Inflammatory macrophage treated with lipopolysaccharide for 4 hours (primary cell): Measurements from ENCODE around the gene PYGO2.
"Not testable (repeated sequence)": the region's sequence is repeated elsewhere in the genome, so short reads cannot be mapped to it uniquely, and the experiment has no call there.

Experiments used
- DNase-seq: peaks from one replicate; pipeline ENCODE4 v3.0.0-alpha.2; 2020

Gene PYGO2

GRCh38 chr1:154999571-155000410 is 38.2 kb upstream of the PYGO2 start:
- DNase-seq: no peak

DNA sequence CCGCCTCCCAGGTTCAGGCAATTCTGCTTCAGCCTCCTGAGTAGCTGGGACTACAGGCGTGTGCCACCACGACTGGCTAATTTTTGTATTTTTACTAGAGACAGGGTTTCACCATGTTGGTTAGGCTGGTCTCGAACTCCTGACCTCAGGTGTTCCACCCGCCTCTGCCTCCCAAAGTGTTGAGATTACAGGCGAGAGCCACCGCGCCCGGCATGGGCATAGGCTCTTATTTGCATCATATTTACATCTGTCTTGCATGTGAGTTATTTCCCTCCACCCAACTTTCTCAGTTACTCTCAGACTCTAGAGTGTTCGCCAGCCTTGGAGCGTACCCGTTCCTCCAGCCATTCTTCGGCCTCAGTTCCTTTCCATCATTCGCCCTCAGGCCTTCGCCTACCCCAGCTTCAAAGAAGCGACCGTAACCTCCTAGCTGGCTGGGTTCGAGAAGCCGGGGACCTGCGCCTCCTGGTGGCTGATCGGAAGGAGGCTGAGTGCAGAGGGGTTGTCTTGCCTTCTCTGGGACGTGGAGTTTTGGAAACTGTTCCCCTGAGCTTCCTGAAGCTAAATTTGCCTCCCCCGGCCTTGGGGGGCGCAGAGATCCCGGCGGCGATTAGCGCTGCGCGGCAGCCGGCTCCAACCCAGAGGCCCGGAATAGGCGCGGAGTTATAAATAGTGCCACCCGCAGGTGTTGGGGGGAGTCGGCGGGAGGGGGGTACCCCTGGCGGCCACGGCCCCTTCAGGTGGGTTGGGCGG is 37.4 kb upstream of the PYGO2 start:
- DNase-seq: peak; percentile 64

- no peak for DNase-seq
These were observed 36.7 kb upstream of the PYGO2 start for GRCh38 chr1:154998201-154998780.

GRCh38 chr1:154996966-154997701 is 35.6 kb upstream of the PYGO2 start:
- DNase-seq: peak; percentile 60

- peak; percentile 64 for DNase-seq
These were observed 33.9 kb upstream of the PYGO2 start for GRCh38 chr1:154995301-154995983.

DNA sequence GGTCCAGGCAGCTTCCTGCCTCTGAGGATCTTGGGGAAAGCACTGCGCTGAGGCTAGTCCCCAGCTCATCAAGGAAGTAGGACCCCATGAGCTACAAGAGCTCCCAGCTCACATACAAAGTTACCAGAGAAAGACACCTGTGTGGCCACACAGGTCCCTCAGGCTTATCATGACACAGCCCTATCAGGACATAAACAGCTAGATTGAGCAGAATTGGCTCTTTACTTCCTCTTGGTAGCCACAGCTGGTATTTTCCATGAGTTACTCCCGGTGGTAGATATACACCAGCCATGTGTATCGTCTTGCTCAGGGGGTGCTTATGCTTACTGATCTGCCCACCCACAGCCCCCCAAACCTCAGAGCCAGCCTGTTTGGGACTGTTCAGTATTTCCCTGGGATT is 33.0 kb upstream of the PYGO2 start:
- no peak for DNase-seq

GRCh38 chr1:154994269-154994587 is 32.6 kb upstream of the PYGO2 start:
- DNase-seq: no peak

GRCh38 chr1:154993572-154994268 is 32.1 kb upstream of the PYGO2 start, which contains the start of gene LENEP:
Gene LENEP (plus strand): TSS chr1:154993586. CDS start chr1:154993608, 22 bp downstream.
- DNase-seq: no peak

DNA sequence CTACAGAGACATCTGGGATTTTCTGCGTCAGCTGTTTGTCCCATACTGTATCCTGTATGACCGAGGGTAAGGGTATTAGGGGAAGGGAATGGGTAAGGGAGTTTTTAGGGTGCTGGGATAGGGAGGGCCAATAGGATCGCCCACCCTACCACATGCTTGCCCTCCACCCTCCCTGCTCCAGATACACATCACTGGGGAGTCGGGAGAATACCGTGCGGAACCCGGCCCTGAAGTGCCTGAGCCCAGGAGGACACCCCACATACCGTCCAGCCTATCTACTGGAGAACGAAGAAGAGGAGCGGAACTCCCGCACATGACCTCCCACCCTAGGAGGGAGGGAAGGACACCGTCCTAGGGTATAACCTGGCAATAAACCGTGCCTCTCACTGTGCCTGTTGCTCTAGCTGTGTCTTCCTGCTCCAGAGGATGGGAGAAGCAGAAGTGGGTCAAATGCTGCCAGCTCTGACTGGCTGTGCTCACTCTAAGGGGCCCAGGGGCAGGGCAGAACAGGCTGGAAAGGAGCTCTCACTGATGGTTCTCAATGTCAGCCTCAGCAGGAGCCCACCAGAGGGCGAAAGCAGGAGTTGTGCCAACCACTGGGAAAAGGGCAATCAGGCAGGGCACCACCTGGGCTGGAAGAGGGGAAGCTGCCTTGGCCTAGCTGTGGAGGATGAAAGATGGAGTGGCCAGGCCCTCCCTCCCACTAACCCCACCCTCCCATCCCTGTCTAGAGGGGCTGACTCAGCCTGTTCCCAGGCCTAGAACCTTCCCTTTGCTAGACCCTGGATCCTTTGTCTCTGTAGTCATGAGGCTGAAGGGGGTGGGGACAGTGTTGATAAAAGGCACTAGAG is 31.4 kb upstream of the PYGO2 start:
- no peak for DNase-seq

GRCh38 chr1:154990276-154990675 is 28.7 kb upstream of the PYGO2 start:
- DNase-seq: no peak

DNA sequence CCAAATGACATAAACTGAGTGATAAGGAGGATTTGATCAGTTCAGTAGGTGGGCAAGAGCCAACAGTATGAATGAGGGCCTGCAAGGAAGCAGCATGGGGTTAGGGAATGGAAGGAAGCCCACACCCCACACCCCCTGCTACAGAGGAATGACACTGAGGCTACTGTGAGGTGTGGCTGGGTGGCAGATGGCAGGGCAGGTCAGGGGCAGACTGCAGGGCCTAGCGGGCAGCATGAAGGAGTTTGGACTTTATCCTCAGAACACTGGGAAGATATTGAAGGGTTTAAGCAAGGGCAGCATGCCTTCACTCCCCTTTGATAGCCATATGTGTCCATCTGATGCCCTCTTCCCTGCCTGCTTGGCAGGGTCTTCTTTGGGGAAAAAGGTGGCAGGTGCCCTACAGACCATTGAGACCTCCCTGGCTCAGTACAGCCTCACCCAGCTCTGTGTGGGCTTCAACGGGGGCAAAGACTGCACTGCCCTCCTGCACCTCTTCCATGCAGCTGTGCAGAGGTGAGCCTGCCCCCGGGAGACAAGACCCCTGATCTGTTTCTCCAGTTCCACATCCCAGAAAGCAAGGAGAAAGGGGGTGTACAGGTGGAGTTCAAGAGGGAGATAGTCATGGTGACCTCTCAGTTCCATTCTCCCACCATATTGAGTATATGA is 27.7 kb upstream of the PYGO2 start:
- DNase-seq: no peak

- DNase-seq: no peak
These were observed 26.7 kb upstream of the PYGO2 start for GRCh38 chr1:154988058-154988954.

DNA sequence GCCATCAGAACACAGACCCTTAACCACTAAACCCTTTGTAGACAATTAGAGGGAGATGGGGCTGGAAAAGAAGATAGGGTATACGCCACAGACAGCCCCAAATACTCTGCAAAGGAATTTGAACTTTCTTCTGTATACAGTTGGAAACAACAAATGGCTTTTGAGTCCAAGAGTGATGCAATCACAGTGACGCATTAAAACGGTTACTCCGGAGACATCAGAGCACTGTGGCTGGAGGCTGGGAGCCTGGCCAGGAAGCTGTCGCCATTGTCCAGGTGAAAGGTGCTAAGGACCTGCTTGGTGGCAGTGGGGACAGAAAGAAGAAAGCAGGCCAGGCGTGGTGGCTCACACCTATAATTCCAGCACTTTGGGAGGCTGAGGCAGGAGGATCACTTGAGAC is 25.7 kb upstream of the PYGO2 start:
- DNase-seq: no peak

DNA sequence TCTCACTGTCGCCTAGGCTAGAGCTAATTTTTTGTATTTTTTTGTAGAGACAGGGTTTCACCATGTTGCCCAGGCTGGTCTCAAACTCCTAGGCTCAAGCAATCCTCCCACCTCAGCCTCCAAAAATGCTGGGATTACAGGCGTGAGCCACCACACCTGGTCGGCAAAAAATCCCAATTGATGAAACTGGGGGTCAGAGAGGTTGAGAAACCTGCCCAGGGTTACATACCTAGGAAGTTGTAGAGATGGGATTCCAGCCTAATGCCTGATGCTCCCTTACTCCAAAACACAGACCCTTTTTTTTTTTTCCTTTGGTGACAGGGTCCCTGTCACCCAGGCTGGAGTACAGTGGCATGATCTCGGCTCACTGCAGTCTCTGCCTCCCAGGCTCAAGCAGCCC is 25.2 kb upstream of the PYGO2 start:
- not testable (repeated sequence) for DNase-seq

DNA sequence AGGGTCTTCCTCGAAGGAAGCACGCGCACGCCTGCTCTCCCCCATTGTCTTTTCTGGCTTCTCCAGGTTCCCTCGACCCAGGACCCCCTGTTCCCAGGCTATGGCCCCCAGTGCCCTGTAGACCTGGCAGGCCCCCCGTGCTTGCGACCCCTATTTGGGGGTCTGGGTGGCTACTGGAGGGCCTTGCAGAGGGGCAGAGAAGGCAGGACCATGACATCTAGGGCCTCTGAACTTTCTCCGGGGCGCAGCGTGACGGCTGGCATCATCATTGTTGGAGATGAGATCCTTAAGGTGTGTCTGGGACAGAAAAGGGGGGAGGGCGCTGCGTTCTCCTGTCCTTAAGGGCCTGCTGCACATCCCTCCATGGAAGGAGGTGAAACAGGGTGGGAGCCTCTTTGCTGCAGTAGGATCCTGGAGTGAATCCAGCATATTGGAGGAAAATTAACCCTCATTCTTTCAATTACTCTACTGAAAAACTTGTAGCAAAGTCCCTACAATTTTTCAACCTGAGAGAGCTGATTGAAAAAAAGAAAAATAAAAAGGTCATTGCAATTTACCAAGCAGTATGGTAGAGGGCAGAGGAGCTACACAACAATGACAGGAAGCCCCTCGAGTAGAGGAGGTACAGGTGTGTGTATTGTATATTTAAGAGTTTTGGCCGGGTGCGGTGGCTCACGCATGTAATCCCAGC is 22.3 kb upstream of the PYGO2 start:
- no peak for DNase-seq

GRCh38 chr1:154982897-154983648 is 21.5 kb upstream of the PYGO2 start, which contains the start of gene FLAD1:
Gene FLAD1 (plus strand): TSS chr1:154983344. CDS start chr1:154983695, 351 bp downstream.
- DNase-seq: peak; percentile 99

DNA sequence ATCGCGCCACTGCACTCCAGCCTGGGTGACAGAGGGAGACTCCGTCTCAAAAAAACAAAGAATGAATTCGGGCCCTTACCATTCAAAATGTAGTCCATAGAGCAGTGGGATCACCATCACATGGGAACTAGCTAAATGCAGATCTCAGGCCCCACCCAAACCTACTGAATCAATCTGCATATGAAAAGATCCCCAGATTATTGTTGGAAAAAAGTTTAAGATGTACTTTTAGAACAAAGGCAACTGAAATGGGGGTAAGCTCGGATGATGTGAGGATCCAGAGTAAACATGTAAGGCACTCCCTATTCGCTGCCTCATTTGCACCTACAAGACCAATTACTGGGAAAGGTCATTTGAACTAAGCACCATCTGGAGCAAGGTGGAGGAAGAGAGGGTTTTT is 20.8 kb upstream of the PYGO2 start:
- DNase-seq: no peak

- no peak for DNase-seq
These were observed 16.8 kb upstream of the PYGO2 start for GRCh38 chr1:154978360-154978759.
